NCI-H2227 (cell line): ENCODE results near the gene MRPL18.
"Not testable (repeated sequence)": the region's sequence is repeated elsewhere in the genome, so short reads cannot be mapped to it uniquely, and the experiment has no call there.

ENCODE experiments used
- DNase-seq: peaks from one replicate; lab custom pipeline; 2025; ENCODE audit not compliant: unreplicated experiment; lab: John Stamatoyannopoulos, UW

The MRPL18 gene

DNA sequence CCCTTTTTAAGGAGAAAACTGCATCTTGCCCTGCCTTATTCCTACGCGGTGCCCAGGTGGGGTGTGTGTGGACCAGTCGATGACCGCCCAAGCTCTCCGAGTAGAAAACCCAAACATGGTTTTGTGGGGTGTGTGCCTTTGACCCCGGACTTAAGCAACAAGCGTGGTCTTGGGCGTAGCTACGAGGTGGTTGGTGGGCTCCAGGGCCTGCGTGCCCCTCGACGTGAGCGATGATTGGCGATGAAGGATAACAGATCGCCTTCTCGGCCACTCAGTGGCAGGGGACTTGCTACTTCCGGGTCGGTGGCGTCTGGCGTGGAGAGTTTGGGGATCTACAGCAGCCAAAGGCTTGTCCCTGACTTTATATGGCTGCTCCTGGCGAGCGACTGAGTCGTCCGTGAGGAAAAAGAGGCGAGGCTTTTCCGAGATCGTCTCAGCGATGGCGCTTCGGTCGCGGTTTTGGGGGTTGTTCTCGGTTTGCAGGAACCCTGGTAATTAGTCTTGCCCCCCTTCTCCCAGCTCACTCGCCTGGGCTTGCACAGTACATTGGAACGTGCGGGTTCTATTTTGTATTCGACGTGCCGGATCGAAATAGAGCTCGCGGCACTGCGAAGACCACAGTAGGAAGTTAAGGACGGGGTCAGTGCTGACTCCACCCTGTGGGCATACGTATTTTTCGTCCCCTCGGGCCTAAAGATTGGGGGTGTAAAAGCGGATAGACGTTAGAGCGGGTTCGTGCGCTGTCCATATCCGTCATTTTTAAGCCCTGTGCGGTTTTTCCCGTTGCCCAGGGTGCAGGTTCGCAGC is at the start of gene MRPL18:
MRPL18 (plus strand) TSS at position 319 of the 807 bp plus-strand sequence; CDS start at position 440, 121 bp downstream.
- peak; percentile 92 for DNase-seq

DNA sequence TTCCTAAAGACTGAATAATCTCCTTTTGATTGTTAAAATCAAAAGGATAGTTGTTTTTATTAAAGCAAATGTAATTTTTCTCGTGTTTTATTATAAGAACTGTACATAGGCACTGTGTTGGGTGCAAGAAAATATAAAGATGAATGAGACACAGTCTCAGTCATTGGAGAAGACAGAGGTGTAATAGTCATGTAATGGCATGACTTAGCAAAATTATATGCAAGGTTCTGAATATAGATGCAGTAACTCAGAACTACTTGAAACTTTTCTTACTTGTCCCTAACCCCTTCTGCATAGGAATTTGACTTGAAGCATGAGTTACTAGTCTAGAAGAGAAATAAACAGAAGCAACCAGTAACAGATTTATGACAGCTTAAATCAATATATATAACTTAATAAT is 48.1 kb upstream of the MRPL18 start:
- DNase-seq, result no peak

- no peak for DNase-seq
Observed at GRCh38 chr6:159745081-159745480, 45.2 kb upstream of the MRPL18 start.

DNA sequence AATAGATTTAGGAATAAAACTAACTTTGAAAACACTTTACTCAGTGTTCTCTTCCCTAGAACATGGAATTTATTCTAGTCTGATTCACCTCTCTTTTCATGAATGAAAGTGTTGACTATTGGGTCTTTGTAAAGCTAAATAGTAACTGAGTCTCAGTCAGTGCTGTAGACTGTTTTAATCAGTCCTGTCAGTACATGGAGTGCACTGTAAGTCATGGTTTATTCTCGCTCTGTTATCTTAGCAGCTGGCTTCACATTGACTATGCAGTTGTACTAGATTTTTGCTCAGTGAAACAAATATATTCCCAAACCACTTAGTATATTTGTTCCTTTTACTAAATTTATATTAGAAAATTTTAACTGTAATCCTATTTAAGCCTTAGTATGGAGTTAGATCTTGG is 43.5 kb upstream of the MRPL18 start:
- no peak for DNase-seq

- not testable (repeated sequence) for DNase-seq
Observed at GRCh38 chr6:159748127-159748526, 42.1 kb upstream of the MRPL18 start.

DNA sequence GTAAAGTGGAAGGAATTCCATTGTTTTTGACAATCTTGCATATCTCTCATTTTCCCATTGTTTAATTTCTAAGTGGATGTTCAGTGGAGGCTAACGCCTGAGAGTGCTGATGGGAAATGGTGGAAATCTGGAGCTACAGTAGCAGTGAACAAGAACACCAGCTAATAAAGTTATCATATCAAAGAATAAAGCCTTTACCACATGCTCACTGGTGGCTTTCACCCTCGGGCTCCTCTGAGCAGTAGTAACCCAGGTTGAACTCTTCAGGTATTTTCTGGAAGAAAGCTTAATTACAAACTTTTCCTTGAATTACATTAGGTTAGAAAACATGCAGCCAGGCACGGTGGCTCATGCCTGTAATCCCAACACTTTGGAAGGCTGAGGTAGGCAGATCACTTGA is 38.8 kb upstream of the MRPL18 start:
- DNase-seq, result no peak

DNA sequence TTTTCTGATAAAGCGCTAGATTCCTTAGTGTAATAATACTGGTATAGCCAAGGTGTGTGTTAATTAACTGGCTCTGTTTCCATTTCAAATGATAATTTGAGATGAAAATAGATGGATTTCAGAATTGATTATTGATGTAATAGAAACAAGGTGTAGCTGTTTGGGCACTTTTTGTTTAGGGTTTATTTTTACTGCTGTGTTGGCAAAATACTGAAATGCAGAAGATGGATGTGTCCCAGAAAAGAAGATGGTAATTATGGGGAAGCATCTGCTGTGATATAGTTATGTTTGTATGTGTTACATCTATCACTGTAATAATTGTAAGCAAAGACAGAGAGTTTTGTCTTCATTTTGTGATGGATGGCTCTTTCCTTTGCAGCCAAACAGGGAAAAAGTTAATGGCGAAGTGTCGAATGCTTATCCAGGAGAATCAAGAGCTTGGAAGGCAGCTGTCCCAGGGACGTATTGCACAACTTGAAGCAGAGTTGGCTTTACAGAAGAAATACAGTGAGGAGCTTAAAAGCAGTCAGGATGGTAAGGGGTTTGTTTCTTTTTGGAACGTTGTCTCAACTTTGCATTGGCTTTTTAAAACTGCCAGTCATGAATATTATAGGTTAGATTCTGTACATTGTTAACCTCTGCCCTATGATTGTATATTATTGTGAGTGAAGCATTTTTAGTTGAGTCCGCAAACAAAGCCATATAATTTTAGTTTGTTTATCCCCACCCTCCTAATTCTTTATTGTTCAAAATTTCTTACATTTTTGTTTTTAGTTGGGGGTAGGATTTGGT is 37.0 kb upstream of the MRPL18 start:
- DNase-seq, result peak; percentile 6

- no peak for DNase-seq
Observed at GRCh38 chr6:159754401-159754800, 35.9 kb upstream of the MRPL18 start.

DNA sequence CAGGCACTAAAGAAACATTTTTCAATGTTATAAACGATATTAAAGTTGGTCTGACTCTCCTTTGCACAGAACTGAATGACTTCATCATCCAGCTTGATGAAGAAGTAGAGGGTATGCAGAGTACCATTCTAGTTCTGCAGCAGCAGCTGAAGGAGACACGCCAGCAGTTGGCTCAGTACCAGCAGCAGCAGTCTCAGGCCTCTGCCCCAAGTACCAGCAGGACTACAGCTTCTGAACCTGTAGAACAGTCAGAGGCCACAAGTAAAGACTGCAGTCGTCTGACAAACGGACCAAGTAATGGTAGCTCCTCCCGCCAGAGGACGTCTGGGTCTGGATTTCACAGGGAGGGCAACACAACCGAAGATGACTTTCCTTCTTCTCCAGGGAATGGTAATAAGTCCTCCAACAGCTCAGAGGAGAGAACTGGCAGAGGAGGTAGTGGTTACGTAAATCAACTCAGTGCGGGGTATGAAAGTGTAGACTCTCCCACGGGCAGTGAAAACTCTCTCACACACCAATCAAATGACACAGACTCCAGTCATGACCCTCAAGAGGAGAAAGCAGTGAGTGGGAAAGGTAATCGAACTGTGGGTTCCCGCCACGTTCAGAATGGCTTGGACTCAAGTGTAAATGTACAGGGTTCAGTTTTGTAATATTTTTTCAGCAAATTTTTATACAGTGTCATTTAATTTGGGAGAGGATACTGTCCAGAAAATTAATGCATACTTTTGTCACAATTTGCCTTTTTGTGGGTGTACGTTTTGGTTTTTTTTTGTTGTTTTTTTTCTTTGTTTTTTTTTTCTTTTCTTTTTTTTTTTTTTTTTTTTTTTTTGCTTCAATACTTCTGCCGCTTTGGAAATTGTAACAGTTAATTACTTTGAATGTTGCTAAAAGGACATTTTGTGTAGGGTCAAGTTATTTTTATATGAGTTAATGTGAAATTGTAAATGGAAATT is 35.0 kb upstream of the MRPL18 start:
- DNase-seq, result no peak

DNA sequence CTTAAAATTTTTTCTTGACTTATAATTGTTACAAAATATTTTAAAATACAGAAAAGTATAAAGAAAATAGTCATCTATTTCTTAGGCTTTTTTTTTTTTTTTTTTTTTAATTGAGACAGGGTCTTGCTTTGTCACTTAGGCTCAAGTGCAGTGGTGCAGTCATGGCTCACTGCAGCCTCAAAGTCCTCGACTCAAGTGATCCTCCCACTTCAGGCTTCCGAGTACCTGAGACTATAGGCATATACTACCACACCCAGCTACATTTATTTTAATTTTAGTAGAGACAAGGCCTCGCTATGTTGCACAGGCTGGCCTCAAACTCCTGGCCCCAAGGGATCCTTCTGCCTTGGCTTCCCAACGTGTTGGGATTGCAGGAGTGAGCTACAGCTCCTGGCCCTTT is 33.8 kb upstream of the MRPL18 start:
- DNase-seq, result no peak

DNA sequence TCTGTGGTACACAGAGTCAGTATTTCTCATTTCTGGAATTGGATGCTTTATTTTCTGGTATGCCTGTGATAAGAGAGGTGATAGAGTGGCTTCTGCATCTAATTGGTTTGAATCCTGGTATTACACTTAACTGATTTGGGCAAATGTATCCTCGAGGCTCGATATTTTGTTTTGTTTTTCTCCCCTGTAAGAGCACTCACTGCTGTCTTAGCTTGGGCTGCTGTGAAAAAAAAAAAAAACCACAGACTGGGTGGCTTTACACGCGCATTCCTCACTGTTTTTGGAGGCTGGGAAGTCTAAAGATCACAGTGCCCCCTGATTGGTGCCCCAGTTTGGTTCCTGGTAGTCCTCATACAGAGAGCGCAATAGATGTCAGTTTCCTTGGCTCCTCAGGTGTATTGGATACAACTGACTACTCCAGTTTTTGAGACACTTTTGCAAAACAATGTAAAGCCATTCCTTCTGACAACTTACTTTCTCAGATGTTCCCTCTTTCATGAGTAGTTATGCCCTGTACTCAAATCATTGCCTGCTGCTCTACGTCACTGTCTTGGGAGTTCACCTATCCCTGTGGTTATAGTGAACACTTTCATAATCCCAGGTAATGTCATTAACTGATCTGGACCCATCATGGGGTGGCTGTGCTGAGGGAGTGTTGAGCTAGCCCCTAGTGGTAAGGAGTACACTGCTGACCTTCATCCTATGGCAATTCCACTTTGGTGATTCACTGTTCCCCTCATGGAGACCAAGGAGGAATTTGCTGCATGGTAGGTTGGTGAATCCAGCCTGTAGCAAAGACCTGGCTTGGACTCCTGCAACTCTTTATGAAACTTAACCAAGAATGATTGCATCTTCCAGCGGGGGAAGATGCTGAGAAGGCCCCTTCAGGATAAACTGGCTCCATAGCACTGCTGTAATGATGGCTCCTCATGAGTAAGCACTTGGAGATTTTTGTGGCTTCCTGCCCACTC is 32.0 kb upstream of the MRPL18 start:
- DNase-seq, result no peak

DNA sequence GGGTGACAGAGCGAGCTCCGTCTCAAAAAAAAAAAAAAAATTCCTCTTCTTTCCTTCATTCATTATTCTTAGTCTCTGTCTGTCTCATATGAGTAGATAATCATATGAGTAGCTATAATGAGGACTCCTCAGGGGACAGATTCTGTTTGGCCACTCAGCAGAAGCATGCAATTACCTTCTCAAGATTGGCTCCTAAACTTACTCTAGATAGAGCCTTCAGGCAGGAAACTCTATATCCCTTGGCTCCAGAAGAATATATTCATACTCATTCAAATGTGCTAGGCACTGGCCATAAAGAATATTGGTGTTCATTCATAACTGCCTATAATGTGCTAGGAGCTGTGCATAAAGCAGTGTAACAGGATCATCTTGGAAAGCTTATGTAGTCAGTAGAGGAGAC is 30.6 kb upstream of the MRPL18 start:
- DNase-seq, result no peak

- no peak for DNase-seq
Observed at GRCh38 chr6:159760602-159761057, 29.6 kb upstream of the MRPL18 start.

DNA sequence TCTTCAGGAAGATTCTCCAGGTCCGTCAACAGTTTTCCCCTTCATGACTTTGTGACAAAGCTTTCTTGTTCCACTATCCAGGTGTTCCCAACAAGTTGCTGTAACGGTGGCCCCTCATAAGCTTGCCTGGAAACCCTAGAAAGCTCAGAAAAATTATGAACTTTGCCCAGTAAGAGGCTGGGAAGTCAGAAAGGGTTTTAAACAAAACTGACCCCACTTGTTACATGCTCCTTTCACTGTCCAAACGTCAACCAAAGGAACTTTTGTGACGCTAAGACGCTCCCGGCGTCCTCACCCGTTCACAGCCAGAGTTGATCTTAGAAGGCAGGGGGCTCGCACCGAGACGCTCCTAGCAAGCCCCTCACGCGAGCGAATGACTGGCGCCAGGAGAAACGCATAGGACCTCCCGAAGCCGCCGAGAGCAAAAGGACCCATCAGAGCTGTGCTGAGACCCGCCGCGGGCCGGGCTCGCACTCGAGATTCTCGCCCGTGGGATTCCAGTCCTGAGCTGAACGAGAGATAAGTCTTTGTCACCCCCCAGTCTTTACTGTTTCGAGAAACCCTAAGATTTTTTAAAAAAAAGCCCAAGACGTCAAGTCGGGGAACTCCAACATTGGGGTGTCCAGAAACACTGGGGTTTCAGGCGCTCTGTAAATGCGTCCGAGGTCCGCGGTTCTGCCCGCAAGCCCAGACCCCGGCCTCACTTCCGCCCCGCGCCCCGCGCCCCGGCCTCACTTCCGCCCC is 29.0 kb upstream of the MRPL18 start:
- peak; percentile 59 for DNase-seq

- peak; percentile 93 for DNase-seq
Observed at GRCh38 chr6:159761873-159762680, 28.2 kb upstream of the MRPL18 start, which contains the start of gene ACAT2. TSS of gene ACAT2 (plus strand) at chr6:159762045. CDS start at chr6:159762088, 43 bp downstream.

DNA sequence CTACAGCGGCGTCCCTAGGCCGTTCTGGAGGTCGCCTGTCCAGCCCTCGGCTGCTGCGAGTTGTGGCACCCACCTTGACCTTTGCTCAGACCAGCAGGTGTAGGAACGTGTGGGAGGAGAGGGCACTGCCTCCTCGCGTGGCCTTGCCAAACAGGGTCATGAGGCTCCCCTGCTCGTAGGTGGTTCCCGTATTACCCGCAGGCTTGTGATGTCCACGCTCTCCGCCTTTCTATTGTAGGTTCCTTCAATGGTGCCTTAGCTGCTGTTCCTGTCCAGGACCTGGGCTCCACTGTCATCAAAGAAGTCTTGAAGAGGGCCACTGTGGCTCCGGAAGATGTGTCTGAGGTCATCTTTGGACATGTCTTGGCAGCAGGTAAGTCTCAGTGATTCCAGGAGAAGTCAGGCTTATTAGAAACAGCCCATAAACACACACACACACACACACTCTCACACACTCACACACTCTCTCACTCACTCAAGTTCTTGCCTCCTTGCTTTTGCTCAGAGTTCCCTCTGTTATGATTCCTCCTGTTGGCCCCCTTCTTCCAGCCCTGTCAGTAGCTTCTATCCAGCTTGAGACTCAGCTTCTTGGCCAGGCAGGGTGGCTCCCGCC is 27.5 kb upstream of the MRPL18 start:
- peak; percentile 8 for DNase-seq

GRCh38 chr6:159766906-159767305 is 23.4 kb upstream of the MRPL18 start:
- no peak for DNase-seq

DNA sequence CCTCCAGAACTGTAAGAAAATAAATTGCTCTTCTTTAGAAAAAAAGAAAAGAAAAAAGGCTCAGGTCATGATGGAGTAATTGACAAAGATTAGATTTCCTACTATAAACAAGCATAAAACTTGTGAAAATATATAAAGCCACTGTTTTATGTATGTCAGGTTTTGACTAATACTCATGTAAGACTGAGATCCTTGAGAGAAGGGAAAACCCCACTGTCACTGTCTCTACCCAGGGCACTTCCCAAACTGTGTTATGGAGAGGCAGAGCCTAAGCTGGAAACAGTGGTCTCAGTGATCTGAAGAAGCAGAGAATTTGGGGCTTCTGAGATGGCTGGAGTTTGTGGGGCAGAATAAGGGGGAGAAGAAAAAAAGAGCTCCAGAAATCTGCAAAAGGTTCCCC is 20.8 kb upstream of the MRPL18 start:
- no peak for DNase-seq
